Mucosa of rectum (tissue), 2 donors: ENCODE results near the gene PTPRD.

Source experiments
- H3K27ac ChIP-seq, 2 donors: one replicate each; pipeline ENCODE4 v1.7.0; 2013; ENCODE audit warnings: inconsistent platforms in 2 of 2, low read depth in 2 of 2, low read length in 2 of 2
- H3K27me3 ChIP-seq, 2 donors: one replicate each; pipeline ENCODE4 v1.7.0; 2013; ENCODE audit warnings: low read length in 2 of 2; ENCODE audit not compliant: control insufficient read depth in 2 of 2, insufficient read depth in 2 of 2
- H3K36me3 ChIP-seq, 2 donors: one replicate each; pipeline ENCODE4 v1.7.0; 2013; ENCODE audit warnings: low read length in 2 of 2; ENCODE audit not compliant: control insufficient read depth in 2 of 2, insufficient read depth in 2 of 2
- H3K4me1 ChIP-seq, 2 donors: one replicate each; pipeline ENCODE4 v1.7.0; 2013; ENCODE audit warnings: low read length in 2 of 2, mild to moderate bottlenecking in 1 of 2; ENCODE audit not compliant: control insufficient read depth in 2 of 2, insufficient read depth in 2 of 2
- H3K4me3 ChIP-seq, 2 donors: one replicate each; pipeline ENCODE4 v1.7.0; 2013; ENCODE audit warnings: low read length in 2 of 2
- H3K9ac ChIP-seq, 2 donors: one replicate each; pipeline ENCODE4 v1.7.0; 2013; ENCODE audit warnings: low read length in 2 of 2, low read depth in 1 of 2, mild to moderate bottlenecking in 1 of 2
- H3K9me3 ChIP-seq, 2 donors: one replicate each; pipeline ENCODE4 v1.7.0; 2013; ENCODE audit warnings: low read length in 2 of 2; ENCODE audit not compliant: control insufficient read depth in 2 of 2
- donor health status: healthy.
- donor health status: Normal muscosa, but diverticular disease.

Gene PTPRD

GRCh38 chr9:8734760-8735159 is 1878.0 kb downstream of the PTPRD start:
- no peaks in the 10 kb centered on the region for H3K36me3 ChIP-seq
- no peak overlapping the region for H3K9ac ChIP-seq
- H3K4me1 ChIP-seq, result no peaks in the 10 kb centered on the region
- H3K4me3 ChIP-seq, result no peak overlapping the region
- no peak overlapping the region for H3K27ac ChIP-seq
- no peaks in the 10 kb centered on the region for H3K27me3 ChIP-seq
- H3K9me3 ChIP-seq, result no peaks in the 10 kb centered on the region

- no peak overlapping the region for H3K9ac ChIP-seq
- no peaks in the 10 kb centered on the region for H3K4me1 ChIP-seq
- H3K27ac ChIP-seq, result no peak overlapping the region
Observed at GRCh38 chr9:8733131-8733954, 1879.5 kb downstream of the PTPRD start.

GRCh38 chr9:8732367-8733075 is 1880.3 kb downstream of the PTPRD start:
- Histone ChIP-seq H3K9me3 (no peaks in the 10 kb centered on the region), H3K27ac (no peak overlapping the region), H3K4me1 (no peaks in the 10 kb centered on the region), H3K27me3 (no peaks in the 10 kb centered on the region), H3K4me3 (no peak overlapping the region), H3K9ac (no peak overlapping the region), H3K36me3 (no peaks in the 10 kb centered on the region)

More at GRCh38 chr9:8733131-8733954, 1879.5 kb downstream of the PTPRD start:
- H3K9me3 ChIP-seq, result no peaks in the 10 kb centered on the region
- no peaks in the 10 kb centered on the region for H3K27me3 ChIP-seq
- peak overlapping the region in 1 of 2 donors; percentile 22 for H3K4me3 ChIP-seq
- H3K36me3 ChIP-seq, result no peaks in the 10 kb centered on the region

GRCh38 chr9:8730618-8731017 is 1882.2 kb downstream of the PTPRD start:
- Histone ChIP-seq H3K9me3 (no peaks in the 10 kb centered on the region), H3K9ac (no peak overlapping the region), H3K4me1 (no peaks in the 10 kb centered on the region), H3K27ac (no peak overlapping the region), H3K27me3 (no peaks in the 10 kb centered on the region), H3K4me3 (no peak overlapping the region), H3K36me3 (no peaks in the 10 kb centered on the region)

GRCh38 chr9:8728910-8729309 is 1883.9 kb downstream of the PTPRD start:
- Histone ChIP-seq H3K4me3 (no peak overlapping the region), H3K4me1 (no peaks in the 10 kb centered on the region), H3K27me3 (no peaks in the 10 kb centered on the region), H3K9me3 (no peaks in the 10 kb centered on the region), H3K27ac (no peak overlapping the region), H3K36me3 (no peaks in the 10 kb centered on the region), H3K9ac (no peak overlapping the region)

- Histone ChIP-seq H3K27ac (no peak overlapping the region), H3K9ac (no peak overlapping the region), H3K4me3 (no peak overlapping the region), H3K36me3 (no peaks in the 10 kb centered on the region), H3K9me3 (no peaks in the 10 kb centered on the region), H3K27me3 (no peaks in the 10 kb centered on the region), H3K4me1 (no peaks in the 10 kb centered on the region)
Observed at GRCh38 chr9:8727191-8727590, 1885.6 kb downstream of the PTPRD start.

- Histone ChIP-seq H3K27me3 (no peaks in the 10 kb centered on the region), H3K9ac (no peak overlapping the region), H3K36me3 (no peaks in the 10 kb centered on the region), H3K4me1 (no peaks in the 10 kb centered on the region), H3K4me3 (no peak overlapping the region), H3K9me3 (no peaks in the 10 kb centered on the region), H3K27ac (no peak overlapping the region)
Observed at GRCh38 chr9:8726692-8727091, 1886.1 kb downstream of the PTPRD start.

- Histone ChIP-seq H3K27me3 (no peaks in the 10 kb centered on the region), H3K9ac (no peak overlapping the region), H3K36me3 (no peaks in the 10 kb centered on the region), H3K4me1 (no peaks in the 10 kb centered on the region), H3K27ac (no peak overlapping the region), H3K9me3 (no peaks in the 10 kb centered on the region), H3K4me3 (no peak overlapping the region)
Observed at GRCh38 chr9:8725635-8726034, 1887.2 kb downstream of the PTPRD start.

GRCh38 chr9:8724284-8725018 is 1888.4 kb downstream of the PTPRD start:
- Histone ChIP-seq H3K9me3 (no peaks in the 10 kb centered on the region), H3K27me3 (no peaks in the 10 kb centered on the region), H3K36me3 (no peaks in the 10 kb centered on the region), H3K9ac (no peak overlapping the region), H3K27ac (no peak overlapping the region), H3K4me1 (no peaks in the 10 kb centered on the region), H3K4me3 (no peak overlapping the region)

GRCh38 chr9:8723195-8723594 is 1889.6 kb downstream of the PTPRD start:
- no peak overlapping the region for H3K27ac ChIP-seq
- no peaks in the 10 kb centered on the region for H3K9me3 ChIP-seq
- H3K4me3 ChIP-seq, result no peak overlapping the region
- H3K4me1 ChIP-seq, result no peaks in the 10 kb centered on the region
- no peak overlapping the region for H3K9ac ChIP-seq
- H3K36me3 ChIP-seq, result no peaks in the 10 kb centered on the region
- no peaks in the 10 kb centered on the region for H3K27me3 ChIP-seq
